Left renal pelvis (tissue), 4 donors: ENCODE results near the gene R3HDM1. TPM values are rescaled to one million over a fixed set of nuclear protein-coding genes. Genes with fewer than 3 reads are reported as not detected.
"Not testable (repeated sequence)": the region's sequence is repeated elsewhere in the genome, so short reads cannot be mapped to it uniquely, and the experiment has no call there.

ENCODE experiments used
- DNase-seq, 4 donors: peaks; one replicate each; pipeline ENCODE4 v3.0.0-alpha.2; 2013; ENCODE audit warnings: low read depth in 4 of 4, low spot score in 3 of 4
- polyA plus RNA-seq, 4 donors: library from polyadenylated mRNA; unstranded; fragments of 120-200 nt; gene quantifications; one replicate each; pipeline ENCODE4 v1.2.1, GENCODE V29; 2013; ENCODE audit not compliant: insufficient read length in 4 of 4

Gene R3HDM1
- polyA plus RNA-seq, 4 donors, result 27.5 to 40.4 (median 37.6) TPM

DNA sequence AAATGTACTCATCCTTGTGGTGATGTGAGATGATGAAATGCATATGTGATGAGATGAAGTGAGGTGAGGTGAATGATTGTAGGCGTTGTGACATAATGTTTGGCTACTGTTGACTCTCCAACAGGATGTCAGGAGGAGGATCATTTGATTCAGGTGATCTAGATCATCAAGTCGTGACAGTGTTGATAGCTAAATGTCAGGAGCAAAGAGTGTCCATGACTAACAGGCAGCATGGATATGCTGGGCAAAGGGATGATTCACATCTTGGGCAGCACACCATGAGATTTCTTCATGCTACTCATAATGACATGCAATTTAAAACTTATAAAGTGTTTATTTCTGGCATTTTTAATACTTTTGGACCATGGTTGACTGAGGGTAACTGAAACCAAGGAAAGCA lies 170.2 kb downstream of the R3HDM1 start:
- no peak for DNase-seq

DNA sequence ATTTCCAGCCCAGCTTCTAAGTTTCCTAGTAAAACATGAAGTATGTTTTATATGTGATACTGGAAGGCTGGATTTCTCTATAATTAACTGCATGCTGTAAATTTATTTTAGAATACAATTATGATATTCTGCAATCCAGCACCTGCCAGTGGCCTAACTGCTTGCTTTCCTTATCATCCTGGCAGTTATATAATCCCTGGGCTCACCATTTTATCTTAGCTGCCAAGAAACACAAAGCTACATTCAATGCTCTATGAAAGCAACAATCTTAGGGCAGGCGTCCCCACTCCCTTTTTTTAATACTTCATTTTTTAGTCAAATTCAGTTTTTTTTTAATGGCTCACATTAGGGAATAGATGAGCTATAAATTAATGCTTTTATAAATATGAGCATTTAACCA lies 172.0 kb downstream of the R3HDM1 start:
- no peak for DNase-seq

DNA sequence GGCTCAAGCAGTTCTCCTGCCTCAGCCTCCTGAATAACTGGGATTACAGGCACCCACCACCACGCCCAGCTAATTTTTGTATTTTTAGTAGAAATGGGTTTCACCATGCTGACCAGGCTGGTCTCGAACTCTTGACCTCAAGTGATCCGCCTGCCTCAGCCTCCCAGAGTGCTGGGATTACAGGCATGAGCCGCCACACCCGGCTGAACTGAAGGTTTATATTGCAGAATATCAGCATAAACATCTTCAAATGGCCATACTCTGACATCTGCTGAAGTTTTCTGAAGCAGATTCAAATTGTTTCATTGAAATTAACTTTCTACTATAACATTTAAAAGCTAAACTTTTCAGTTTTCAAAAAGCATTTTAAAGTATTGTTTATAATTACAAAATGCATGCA lies 172.8 kb downstream of the R3HDM1 start:
- not testable (repeated sequence) for DNase-seq

DNA sequence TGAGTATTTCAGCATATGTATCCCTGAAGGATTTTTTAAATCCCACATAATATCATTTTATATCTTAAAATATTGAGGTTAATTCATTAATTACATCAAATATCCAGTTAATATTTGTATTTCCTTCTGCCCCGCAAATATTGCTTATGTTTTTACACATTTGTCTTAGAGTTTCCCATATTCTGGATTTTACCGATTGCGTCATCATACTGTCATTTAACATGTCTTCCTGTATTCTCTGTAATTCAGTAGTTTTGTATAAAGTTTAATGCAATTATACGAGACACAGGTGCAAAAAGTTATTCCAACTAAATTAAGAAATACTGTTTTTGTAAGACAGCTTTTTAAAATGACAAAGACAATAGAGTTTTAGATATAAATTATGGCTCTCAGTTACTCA lies 176.9 kb downstream of the R3HDM1 start:
- DNase-seq, result no peak

DNA sequence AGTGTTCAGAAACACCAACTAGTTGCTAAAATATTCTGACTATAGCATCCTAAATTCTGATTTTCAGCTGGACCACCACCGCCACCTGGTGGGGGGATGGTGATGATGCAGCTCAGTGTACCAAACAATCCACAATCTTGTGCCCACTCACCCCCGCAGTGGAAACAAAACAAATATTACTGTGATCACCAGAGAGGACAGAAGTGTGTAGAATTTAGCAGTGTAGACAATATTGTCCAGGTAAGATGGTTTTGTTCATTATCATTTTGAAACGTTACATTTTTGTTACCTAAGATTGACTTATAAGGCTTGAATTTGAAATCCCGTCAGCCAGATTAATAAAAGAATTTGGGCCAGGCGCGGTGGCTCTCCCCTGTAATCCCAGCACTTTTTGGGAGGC lies 178.7 kb downstream of the R3HDM1 start:
- peak; percentile 7 to 12 (median 9) for DNase-seq

DNA sequence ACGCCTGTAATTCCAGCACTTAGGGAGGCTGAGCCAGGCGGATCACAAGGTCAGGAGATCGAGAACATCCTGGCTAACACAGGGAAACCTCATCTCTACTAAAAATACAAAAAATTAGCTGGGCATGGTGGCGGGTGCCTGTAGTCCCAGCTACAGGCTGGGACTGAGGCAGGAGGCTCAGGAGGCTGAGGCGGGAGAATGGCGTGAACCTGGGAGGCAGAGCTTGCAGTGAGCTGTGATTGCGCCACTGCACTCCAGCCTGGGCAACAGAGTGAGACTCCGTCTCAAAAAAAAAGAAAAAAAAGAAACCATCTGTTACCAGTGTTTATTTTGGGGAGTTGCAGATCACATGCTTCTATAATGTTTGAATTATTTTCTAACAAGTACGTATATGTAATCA lies 183.8 kb downstream of the R3HDM1 start:
- not testable (repeated sequence) for DNase-seq

DNA sequence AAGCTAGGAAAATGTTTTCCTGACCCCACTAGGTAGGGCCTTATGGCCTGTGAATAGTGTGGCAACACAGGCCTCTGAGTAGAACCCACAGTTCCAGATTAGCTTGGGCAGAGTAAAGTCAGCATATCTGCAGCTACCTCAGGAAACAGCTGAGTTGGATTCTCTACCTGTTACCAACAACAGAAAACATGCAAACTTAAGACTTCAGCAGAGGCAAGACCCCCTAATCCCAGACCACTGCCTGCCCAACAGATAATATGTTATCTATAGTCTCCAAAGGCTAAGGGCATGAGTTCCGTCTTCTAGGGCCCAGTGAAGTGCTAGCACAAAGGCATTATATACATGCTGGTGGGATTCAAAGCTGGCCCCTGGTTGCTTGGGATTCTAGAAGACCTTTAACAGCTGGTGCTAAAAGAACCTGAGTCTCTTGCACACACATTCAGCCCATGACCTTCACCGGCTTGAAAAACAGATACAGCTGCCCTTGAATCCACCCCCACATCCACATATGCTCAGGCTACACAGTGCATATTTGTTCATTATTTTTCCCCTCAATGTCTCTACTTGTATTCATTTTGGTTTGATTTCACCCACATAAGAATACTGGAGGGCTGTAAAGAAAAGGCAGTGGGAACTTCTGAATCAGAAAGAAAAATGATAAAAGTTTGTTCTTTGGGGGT lies 196.9 kb downstream of the R3HDM1 start:
- DNase-seq, result no peak

DNA sequence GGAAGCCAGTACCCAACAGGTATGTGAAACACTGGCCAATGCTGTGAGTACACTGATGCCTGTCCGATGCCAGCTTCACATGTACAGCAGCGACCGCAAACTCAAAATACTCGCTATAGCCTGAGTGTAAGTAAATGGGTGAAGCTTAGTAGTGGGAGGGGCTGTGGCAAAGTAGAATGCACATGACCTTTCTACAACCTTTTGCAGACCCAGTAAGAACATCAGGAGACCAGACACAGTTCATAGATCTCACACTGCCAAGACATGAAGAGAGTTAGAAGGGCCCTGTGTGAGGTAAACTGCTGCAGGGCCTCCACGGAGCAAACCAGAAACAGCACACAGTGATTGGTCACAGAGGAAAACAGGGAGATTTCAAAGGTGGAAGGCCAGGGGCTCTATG lies 201.3 kb downstream of the R3HDM1 start:
- no peak for DNase-seq

DNA sequence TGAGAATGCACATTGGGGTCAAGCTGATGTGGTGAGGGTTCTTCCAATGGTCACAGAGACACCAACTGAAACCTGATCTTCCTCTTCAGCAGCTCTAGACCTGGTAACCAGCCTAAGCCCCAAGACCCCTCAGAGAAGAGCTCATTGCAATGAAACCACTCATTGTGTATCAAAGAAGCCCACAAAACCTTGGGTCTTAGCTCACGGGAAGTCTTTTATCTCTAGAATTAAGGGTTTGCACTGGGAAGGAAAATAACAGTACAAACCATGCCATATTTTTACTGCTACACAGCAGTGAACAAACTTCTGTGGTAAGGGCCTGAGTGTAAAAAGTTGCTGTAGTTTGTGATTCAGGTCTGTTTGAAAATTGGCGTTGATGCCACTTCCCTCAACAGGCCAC lies 201.8 kb downstream of the R3HDM1 start:
- DNase-seq, result no peak

DNA sequence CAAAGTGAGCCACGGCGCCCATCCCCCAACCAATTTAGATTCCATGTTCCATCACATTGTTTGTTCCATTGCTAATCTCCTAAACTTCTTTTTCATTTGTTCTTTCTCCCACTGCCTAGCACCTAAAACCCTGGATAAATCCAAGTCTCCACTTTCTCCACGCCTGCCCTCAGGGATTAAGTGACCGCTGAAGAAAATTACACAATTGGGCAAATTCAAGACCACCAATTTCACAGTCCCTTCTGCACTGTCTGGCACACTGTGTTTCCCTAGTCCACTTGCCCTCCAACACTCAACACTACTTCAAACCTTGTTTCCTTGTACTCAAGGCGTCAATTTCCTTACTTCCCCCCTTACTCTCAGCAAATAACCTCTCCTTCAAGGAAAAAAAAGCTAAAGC lies 205.3 kb downstream of the R3HDM1 start:
- DNase-seq, result no peak

DNA sequence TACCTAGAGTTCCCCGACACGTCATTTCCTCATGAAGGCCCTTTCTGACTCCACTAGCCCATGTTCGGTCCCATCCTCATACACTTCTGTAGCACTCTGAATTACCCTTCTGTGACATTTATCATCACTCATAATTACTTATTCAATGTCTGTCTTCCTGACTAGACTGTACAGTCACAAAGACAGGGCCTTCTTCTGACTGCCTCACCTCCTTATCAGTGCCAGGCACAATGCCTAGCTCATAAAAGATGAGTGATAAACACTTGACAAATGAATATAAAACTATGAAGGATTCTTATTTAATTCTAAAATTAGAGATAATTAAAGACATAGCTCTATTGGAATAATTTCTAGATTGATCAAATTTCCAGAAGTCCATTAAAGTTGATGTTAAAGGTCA lies 208.9 kb downstream of the R3HDM1 start:
- no peak for DNase-seq

DNA sequence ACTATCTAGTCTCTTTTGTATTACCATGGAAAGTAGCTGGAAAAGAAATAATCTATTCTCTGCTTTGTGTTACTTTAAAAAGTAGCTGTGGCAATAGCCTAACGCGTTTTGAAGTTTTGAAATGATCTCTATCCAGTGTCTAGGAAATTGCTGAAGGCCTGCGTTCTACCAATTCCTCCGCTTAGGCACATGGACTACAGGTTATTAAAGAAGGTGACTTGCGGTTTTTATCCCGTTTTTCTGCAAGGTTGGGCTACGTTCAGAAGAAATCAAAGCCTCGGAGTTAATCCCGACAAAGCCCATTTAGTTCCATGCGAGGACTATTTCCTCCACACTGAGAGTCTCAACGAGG lies 209.7 kb downstream of the R3HDM1 start:
- DNase-seq, result no peak

DNA sequence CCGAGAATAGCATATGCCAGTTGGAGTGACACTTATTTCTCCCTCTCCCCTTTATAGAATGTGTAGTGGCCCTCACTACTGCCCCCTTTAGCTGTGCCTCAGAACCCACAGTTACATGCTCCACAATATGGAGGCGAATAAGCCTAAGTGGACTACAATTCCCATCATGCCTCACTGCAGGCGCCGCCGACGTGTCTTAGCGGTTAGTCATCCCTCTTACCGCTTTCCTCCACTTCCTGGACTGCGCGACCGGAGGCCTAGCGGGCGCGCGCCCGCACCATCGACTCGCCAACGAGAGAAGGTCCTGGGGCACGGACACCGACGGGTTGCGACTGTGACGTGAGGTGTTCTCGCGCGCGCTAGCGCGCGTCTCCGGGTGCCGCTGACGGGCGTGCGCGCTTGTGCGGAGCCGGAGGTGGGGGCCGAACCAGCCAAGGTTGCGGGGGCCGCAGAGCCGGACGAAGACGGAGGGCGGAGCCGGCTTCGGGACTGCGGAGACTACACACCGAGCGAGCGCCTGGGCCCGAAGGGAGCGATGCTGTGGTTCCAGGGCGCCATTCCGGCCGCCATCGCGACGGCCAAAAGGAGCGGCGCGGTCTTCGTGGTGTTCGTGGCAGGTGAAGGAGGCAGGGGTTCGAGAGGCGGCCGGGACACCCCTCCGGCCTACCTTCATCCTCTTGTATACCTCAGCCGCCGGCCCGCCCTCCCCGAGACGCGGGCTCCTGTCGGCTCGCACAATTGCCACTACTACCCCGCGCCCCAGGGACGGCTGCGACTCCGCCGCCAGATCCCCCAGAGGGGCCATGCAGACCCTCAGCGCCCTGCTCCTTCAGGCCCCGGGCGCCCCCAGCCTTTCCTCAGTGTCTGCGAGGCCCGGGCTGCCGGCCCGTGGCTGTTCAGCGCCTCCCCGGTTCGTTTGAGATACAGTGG lies 210.4 kb downstream of the R3HDM1 start, which contains the start of gene UBXN4:
TSS of gene UBXN4 (plus strand) at position 461 of the 930 bp plus-strand sequence. CDS start at position 536, 75 bp downstream.
- DNase-seq, result peak; percentile 94 to 96 (median 95)

DNA sequence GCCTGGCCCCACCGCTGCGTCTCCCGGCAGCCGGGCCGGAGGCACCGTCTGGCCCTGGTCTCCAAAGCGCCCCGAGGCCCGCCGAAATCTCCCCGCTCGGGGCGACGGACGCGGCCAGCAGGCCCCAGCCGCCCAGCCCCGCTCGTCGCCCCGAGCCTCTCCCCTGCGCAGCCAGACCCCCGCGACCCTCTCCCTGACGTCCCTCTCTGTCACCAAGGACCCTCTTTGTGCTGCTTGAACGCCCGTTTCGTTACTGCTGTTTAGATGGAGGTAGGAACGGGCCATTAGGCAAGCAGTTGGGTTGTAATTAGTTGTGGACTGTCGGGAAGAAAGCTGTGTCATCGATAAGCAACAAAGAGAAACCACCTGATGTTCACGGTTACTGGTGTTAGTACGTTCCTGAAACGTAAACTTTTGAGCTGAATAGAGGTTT lies 211.1 kb downstream of the R3HDM1 start:
- DNase-seq, result peak; percentile 33 to 56 (median 44)

DNA sequence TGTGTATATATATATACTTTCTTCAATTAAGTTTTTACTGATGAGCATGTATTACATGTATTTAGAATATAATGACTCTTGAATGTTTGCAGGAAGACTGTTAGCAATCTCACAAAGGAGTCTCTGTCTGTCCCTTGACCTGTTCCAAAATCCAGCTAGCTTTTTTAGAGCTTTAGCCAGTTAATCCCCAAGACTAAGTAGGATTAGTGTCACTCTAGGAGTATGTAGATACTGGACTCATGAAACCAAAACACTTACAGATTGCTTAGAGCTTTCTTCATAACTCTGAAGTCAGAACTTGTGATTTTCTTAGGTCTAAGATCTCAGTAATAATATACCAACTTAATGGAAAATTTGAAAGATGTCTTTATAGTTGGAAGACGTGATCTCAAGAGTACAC lies 212.6 kb downstream of the R3HDM1 start:
- DNase-seq, result no peak

DNA sequence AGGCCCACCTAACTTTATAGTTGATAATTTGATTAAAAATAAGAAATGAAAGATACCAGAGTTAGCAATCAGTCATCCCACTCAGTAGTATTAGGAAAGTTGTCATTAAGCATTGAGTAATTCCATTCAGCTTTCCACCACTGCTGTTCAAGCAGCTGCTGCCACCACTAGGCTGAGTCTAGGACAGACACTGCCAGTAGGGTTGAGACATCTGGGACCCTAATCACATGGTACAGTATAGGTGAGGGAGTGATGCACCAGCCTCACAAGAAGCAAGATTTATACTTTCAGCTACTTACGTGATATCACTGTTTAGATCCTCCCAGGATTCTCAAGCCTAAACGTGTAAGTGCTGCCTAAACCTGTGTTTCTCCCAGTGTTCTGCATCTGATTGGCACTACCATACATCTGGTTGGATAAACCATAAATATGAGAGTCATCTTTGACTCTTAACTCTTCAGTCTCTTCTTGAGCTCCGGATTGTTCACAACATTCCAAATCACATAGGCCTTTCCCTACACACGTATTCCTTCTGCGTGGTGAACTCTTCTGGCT lies 213.6 kb downstream of the R3HDM1 start:
- DNase-seq, result no peak

DNA sequence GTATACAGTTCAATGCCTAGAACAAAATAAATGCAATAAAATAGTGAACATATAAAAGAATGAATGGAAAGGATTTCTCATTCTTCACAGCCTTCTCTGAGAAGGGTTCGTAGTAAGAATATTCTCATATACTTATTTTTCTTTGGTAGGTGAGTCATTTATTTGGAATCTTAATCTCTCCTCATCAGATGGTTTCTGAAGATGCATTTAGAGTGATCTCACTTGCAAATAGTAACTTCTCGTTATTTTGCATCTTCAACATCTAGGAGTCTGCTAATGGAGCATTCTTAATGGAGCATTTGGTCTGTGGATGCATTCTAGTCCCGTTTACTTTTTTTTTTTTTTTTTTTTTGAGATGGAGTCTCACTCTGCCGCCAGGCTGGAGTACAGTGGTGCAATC lies 214.3 kb downstream of the R3HDM1 start:
- DNase-seq, result no peak

DNA sequence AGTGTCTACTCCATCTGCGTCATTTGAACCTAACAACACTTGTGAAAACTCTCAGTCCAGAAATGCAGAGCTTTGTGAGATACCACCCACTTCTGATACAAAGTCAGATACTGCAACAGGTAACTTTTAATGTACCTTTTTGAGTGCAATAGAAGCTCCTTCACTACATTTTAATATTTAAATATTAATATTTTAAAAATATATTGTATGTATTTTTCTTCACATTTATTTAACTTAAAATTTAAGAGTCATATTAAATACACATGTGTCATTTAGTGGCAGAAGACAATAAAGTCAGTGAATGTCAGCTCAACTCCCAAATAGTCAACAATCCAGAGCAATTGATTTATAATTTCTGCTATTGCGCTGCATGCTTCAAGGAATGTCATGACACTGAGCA lies 224.3 kb downstream of the R3HDM1 start:
- DNase-seq, result no peak

DNA sequence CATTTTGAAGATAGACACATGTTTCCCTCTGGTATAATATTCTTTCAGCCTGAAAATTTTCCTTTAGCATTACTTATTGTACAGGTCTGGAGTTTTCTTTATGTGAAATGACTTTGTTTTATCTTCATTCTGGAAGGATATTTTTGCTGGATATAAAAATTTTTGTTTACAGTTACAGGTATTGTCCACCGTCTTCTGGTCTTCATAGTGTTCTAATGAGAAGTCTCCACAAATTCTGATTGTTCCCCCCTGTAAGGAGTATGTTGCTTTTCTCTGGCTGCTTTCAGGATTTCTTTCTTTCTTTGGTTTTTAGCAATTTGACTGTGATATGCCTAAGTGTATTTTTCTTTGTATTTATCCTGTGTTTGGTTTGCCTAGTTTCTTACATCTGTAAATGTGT lies 225.4 kb downstream of the R3HDM1 start:
- no peak for DNase-seq

DNA sequence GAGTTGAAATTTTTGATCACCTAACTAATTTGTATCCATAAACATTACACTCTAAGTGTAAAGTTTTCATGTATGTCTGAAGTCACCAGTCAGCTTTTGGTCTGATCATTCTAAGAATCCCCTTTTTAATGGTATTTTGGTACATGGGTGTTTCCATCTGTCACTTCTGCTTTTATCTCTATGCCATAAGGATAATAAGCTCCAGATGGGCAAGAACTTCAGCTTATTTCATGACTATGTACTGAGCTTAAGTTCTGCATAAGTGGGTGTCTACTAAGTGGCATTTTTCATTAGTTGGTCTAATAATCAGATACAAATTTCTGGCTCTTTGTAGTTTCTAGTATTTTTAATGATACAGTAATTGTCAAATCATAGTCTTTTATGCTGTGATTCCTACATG lies 230.7 kb downstream of the R3HDM1 start:
- no peak for DNase-seq

DNA sequence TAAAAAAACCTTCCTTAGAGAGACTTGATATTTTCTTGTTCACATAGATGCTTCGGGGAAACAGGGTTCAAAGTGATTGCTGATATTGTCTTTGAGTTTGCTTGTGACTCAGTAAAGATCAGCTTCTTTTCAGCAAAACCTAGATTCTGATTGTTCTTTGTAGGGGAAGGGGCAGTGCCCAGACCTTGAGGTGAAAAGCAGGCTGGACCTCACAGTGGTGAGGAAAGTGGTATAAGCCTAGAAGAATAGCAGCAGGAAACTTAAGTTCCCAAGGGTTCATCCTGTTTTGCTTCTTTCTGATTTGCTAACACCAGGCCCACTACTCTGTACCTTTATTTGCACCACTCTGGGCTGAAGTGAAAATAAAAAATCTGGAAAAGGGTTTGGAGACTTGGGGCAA lies 231.2 kb downstream of the R3HDM1 start:
- DNase-seq, result no peak

DNA sequence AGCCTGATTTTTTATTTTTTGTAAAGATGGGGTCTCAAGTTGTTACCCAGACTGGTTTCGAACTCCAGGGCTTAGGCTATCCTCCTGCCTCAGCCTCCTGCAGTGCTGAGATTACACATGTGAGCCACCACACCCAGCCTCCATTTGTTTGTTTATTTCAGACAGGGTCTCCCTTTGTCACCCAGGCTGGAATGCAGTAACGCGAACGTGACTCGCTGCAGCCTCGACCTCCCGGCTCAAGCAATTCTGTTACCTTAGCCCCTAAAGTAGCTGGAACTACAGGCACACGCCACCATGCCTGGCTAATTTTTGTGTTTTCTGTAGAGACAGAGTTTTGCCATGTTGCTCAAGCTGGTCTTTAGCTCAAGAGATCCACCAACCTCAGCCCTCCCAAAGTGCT lies 237.6 kb downstream of the R3HDM1 start:
- no peak for DNase-seq
